NCI-H774 (cell line): ENCODE data around the gene OOSP3.
A peak's percentile ranks its signal among the peaks of the same experiment; 100 is the strongest.
"Not testable (repeated sequence)": the region's sequence is repeated elsewhere in the genome, so short reads cannot be mapped to it uniquely, and the experiment has no call there.

Experiments used
- DNase-seq: peaks from one replicate; lab custom pipeline; 2025; lab: John Stamatoyannopoulos, UW

Gene OOSP3

GRCh38 chr11:59877325-59877724, 1.3 kb upstream of the OOSP3 start:
- DNase-seq: no peak

GRCh38 chr11:59877784-59878183, 798 bp upstream of the OOSP3 start:
- DNase-seq: no peak

- DNase-seq: no peak
Measured at GRCh38 chr11:59879567-59879966, 985 bp downstream of the OOSP3 start.

DNA sequence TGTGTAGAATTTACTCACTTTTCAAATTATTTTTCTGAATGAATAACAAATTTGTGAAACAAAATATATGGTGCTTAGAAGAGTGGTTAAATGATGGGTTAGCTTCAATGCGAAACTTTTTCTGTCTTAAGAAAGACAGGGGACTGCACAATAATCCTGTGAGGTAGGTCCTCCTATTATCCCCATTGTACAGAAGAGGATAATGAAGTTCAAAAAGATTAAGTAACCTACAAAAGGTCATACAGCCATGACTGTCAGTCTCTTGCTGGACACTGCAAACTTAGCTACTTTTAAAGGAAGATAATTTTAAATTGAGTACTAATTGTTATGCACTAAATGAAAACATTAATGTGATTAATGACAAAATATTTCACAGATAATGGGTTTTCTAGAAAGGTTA, 5.0 kb downstream of the OOSP3 start:
- no peak for DNase-seq

DNA sequence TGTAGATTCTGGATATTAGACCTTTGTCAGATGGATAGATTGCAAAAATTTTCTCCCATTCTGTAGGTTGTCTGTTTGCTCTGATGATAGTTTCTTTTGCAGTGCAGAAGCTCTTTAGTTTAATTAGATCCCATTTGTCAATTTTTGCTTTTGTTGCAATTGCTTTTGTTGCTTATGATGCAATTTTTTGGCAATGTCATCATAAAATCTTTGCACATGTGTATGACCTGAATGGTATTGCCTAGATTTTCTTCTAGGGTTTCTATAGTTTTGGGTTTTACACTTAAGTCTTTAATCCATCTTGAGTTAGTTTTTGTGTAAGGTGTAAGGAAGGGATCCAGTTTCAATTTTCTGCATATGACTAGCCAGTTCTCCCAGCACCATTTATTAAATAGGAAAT, 8.6 kb downstream of the OOSP3 start:
- not testable (repeated sequence) for DNase-seq

GRCh38 chr11:59891781-59892181, 13.2 kb downstream of the OOSP3 start:
- DNase-seq: no peak

GRCh38 chr11:59894616-59895015, 16.0 kb downstream of the OOSP3 start:
- DNase-seq: no peak

DNA sequence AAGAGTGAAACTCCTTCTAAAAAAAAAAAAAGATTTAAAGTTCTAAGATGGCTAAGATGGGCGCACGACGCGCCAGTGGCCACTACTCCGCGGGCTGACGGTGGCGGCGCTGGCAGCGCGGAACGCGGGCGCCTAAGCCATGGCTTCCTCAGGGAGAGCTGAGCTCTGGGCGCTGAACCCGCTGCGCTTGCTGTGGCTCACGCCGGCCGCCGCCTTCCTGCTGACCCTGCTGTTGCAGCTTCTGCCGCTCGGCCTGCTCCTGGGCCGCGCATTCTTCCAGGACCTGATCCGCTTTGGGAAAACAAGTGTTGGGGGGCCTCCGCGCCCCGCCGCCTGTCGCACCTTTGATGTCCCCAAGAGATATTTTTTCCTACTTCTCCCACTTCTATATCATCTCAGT, 19.5 kb downstream of the OOSP3 start:
- no peak for DNase-seq

GRCh38 chr11:59898650-59899049, 20.1 kb downstream of the OOSP3 start:
- no peak for DNase-seq

- DNase-seq: no peak
Measured at GRCh38 chr11:59899532-59899931, 20.9 kb downstream of the OOSP3 start.

DNA sequence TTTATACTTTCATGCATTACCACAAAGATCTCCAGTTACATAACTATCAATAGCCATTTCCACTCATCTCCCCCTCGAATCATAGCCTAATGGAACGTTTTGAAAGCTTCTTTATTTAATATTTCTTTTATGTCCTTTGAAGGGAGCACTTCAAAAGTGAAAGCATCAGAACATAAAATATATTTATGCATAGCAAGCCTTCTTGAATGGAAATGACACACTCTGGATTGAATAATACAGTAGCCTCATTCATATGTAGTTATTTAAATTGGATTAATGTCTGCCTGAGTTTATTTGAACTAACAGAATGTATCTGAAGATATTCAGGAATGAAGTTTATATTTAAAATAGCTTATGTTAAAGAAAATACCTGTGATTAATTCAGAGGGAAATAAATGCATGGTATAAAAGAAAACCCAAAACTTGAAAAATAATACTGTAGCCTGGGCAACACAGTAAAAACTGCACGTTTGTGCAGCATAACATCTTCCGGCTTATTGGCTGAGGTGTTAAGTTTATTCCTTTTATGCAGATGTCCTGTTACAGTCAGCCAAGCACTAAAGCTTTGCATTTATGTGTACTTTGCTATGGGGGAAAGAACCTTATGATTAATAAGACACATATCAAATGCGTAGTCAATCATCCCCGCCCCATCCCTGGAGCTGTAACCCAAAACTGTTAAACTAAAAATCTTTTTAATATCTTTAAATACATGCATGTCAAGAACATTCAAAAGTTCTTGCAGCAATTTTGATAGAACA, 22.0 kb downstream of the OOSP3 start:
- DNase-seq: no peak

- no peak for DNase-seq
Measured at GRCh38 chr11:59901306-59901705, 22.7 kb downstream of the OOSP3 start.

DNA sequence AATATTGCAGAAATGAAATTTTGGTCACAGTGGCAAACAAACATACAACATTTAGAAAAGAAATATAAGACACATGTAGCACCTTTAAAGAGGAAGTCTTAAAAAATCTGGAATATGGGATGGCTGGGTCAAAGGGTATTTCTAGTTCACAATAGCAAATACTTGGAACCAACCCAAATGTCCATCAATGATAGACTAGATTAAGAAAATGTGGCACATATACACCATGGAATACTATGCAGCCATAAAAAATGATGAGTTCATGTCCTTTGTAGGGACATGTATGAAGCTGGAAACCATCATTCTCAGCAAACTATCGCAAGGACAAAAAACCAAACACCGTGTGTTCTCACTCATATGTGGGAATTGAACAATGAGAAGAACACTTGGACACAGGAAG, 25.0 kb downstream of the OOSP3 start:
- DNase-seq: not testable (repeated sequence)

DNA sequence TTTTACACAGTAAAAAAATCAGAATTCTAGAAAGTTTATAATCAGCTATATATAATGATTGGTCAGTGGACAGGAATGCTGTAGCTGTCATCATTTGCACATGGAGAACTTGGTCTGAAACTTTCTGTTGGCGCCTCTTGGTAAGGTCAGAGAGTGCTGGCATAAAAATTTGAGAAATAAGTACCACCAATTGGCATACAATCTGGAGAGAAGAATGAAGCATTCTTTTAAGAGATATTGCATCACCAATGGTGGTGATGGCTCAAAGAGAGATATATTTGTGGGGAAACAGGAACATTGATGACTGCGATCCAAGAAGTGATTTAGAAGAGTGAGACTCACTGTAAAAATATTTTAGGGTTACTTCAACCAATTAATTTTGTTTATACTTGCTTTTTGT, 39.9 kb downstream of the OOSP3 start:
- DNase-seq: no peak

DNA sequence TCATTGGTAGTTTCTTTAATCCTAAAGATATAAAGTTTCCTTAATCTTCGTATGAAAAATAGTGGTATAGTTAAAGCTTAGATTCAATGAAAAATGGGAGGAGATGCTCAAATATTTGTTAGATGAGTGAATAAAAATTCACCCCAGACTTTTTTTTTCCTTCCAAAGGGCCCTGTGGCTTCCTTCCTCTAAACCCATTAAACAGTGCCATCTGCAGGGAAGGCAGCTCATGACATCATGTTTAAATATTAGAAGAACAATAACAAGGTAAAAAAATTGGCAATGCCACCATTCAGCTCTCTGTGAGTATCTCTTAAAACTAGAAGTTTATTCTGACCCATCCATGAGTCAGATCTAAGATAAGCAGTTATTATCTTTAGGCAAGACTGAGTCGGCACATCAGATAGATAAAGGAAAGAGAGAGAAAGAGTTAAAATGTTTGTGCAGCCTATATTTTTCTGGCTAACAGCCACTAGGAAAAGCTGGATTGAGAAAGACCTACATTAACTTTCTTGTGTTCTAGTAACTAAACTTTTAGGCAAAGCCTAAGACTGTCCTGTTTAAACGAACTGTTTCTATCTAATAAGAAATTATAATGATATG, 40.5 kb downstream of the OOSP3 start:
- DNase-seq: peak; percentile 48

GRCh38 chr11:59923813-59924212, 45.2 kb downstream of the OOSP3 start:
- DNase-seq: no peak

DNA sequence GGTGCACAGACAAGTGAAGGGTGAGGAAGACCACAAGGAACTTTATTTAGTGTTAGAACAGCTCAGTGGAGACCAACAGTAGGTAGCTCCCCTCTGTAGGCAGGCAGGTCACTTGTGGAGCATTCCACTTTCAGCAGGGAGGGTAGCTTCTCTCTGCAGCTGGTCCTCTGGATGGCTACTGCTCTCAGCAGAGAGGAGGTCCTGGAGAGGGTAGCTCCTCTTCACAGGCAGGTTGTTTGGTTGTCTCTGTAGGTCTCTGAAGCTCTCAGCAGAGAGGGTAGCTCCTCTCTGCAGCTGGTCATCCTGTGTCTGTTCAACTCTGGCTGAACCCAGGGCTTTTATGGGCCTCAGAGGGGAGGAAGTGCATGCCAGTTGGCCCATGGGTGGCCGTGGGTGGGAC, 53.1 kb downstream of the OOSP3 start:
- no peak for DNase-seq

DNA sequence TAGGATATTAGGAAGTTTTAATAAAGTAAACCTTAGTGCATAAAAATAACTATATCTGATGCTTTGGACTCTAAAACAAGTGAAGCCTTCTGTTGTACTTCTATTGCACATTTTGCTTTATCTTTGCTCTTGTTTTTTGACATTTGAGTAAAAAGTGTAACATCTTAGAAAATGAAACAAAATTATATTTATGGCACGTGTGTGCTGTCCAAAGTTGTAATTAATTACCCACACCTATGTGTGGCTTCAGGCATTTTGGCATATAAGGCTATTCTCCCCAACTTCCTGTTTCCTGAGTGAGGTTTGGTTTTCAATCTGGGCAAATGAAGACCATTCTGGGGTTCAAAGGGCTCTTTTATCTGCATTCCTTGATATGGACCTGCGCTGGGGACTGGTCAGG, 59.5 kb downstream of the OOSP3 start, which contains the start of gene OOSP1:
TSS of gene OOSP1 (plus strand) at position 301 of the 400 bp plus-strand sequence. CDS start at position 324, 23 bp downstream.
- DNase-seq: no peak

DNA sequence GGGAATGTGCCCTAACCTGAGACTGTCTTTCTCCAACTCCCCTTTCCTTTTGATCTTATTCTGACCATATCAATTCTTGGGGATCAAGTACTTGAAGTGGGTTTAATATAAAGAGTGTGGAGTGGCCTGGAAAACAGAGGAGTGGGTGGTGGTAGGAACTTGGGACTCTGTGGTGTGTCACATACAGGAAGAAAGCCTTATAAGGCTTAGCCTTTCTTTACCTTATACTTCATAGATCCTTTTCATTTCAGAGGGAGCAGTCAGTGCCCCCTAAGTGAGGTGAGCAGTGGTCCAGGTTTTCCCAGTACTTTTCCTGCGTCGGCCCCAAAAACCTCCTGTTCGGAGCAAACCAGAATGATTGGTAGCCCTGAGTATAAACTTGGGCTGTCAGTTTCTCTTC, 60.1 kb downstream of the OOSP3 start:
- DNase-seq: no peak

- no peak for DNase-seq
Measured at GRCh38 chr11:59939482-59939881, 60.9 kb downstream of the OOSP3 start.

- no peak for DNase-seq
Measured at GRCh38 chr11:59941091-59941490, 62.5 kb downstream of the OOSP3 start.

GRCh38 chr11:59943997-59944714, 65.6 kb downstream of the OOSP3 start:
- no peak for DNase-seq

- no peak for DNase-seq
Measured at GRCh38 chr11:59944720-59945119, 66.1 kb downstream of the OOSP3 start.
